GM11168 (cell line): Measurements from ENCODE around the gene CDK14.

Experiments used
- in situ Hi-C: fragments of 300-500 bp; cut with MboI; formaldehyde crosslinking; loops from one replicate; pipeline ENCODE4 v1.12.0; 2022; ENCODE audit warnings: low sequenced_read_pairs; ENCODE audit not compliant: unreplicated experiment

CDK14 gene

DNA sequence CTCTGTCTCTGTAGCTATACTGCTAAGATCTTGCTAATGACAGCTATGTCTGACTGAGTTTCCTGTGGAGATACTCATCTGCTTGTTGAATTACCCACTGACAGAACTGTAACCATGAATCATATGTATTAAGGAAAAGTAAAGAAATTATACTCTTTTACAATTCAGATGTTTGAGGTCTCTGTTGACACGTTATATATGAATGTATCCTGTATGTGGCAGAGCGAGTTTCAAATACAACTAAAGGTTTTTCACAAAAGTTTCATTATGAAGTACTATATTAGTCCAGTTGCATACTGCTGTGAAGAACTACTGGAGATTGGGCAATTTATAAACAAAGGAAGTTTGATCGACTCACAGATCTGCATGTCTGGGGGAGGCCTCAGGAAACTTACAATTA, 232.5 kb downstream of the CDK14 start:
- in situ Hi-C loops: no loop called here

DNA sequence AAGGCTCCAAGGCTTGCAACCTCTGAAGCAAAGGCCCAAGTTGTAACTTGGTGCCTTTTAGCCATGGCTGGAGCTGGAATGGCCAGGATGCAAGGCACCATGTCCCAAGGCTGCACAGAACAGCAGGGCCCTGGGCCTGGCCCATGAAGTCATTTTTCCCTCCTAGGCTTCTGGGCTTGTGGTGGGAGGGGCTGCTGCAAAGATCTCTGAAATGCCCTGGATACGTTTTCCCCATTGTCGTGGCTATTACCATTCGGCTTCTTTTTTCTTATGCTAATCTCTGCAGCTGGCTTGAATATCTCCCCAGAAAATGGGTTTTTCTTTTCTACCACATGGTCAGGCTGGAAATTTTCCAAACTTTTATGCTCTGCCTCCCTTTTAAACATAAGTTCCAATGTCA, 234.2 kb downstream of the CDK14 start:
- in situ Hi-C loops: no loop called here

DNA sequence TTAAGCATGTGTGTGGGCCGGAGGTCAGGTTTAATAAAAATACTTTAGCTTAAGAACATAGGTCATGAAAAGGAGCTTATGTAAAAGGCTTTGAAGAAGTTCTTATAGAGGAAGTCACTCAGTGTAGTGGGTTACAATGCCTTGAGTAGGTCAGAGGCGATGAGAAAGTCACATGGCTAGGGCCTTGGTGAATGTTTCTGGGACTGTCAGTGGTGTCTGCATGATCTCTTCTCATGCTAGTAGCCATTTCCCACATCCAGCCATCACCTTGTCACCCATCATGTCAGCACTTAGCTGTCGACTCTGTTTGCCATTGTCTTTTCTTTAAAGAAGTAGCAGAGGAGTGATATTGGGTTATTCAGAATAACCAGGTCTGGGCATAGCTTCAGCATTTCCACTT, 236.6 kb downstream of the CDK14 start:
- in situ Hi-C loops: no loop called here

GRCh38 chr7:90833443-90833842, 237.3 kb downstream of the CDK14 start:
- in situ Hi-C loops: no loop called here

- in situ Hi-C loops: no loop called here
These were observed 238.7 kb downstream of the CDK14 start for GRCh38 chr7:90834771-90835170.

- in situ Hi-C loops: no loop called here
These were observed 239.7 kb downstream of the CDK14 start for GRCh38 chr7:90835861-90836260.

- in situ Hi-C loops: no loop called here
These were observed 240.8 kb downstream of the CDK14 start for GRCh38 chr7:90836937-90837336.

GRCh38 chr7:90838799-90839198, 242.7 kb downstream of the CDK14 start:
- in situ Hi-C loops: no loop called here

DNA sequence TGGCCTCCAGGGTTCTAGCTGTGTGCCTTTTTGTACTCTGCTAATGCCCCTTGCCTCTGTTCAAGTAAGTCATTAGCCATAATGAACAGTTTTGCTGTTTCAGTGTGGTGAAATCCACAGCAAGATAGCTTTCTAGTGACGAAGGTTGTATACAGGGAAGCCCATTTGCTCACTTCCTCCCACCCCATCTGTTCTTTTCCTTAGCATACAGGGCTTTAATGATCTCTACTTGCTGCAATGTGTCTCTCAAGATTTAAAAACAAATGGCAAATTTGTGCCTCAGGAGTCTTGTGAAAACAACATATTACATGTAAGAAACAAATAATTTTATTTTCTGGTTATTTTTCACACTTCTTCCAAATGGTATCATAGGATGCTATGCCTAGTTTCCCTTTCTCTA, 243.2 kb downstream of the CDK14 start:
- in situ Hi-C loops: no loop called here

- in situ Hi-C loops: no loop called here
These were observed 243.7 kb downstream of the CDK14 start for GRCh38 chr7:90839727-90840291.

DNA sequence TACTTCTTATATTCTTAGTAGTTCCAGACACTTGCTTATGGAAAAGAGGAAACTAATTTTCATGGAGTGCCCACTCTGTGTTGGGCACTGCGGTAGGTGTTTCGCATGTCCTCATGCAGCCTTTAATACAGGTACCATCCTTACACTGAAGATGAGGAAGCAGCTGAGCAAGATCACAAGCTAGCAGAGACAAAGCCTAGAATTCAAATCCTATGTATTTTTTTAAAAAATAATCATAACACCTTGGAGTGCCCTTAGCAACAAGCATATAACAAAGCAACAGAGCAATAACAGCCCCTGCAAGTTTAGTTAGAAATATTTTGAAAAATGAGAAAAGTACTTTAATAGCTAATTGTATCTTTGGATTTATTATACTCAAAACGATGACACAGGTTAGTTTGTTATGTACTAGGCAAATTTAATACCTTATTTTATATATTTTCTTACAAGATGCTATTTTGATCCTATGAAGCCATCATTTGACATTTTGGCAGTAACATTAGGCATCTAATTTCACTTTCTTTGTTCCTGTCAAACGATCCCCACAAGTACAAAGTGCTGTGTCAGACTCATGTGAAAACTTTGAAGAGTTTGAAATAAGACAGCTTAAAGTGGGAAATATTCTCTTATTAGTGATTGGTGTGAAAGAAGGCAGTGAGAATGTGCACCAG, 245.8 kb downstream of the CDK14 start:
- in situ Hi-C loops: no loop called here

- in situ Hi-C loops: no loop called here
These were observed 246.3 kb downstream of the CDK14 start for GRCh38 chr7:90842430-90842788.

- in situ Hi-C loops: no loop called here
These were observed 247.4 kb downstream of the CDK14 start for GRCh38 chr7:90843472-90843871.

DNA sequence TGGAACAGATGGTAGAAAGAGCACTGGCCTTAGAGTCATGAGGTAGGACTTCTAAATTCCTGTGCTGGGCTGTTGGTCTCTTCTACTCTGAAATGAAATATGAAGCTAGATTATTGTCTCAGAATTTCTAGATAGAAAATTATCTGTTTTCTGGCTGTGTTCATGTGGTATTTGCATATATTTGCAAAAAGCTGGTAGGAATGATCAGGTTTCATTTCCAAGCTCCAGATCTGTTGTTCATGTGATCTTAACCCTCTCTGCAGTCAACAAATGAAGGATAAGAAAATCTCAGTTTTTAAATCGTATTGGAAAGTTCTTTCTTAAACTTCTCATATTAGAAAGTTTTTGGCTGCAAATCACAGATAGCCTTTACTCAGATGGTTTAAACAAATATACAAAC, 248.3 kb downstream of the CDK14 start:
- in situ Hi-C loops: no loop called here

- in situ Hi-C loops: no loop called here
These were observed 250.1 kb downstream of the CDK14 start for GRCh38 chr7:90846192-90846591.

DNA sequence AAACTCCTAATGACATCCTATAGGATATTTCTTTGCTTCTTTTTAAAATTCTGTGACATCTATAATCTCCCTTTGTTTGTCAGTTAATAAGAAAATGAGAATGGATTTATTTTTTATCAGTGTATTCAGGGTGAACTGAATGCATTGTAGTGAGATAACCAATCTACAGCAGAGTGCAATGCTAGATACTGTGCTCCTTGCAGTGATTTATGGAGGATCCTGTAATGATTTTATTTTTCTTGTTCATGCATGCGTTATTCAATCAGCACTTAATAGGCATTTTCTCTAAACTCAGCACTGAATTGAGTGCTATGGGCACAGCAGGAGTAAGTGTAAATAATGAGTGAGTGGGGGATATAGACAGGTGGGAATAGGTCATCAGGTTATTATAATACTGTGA, 253.9 kb downstream of the CDK14 start:
- in situ Hi-C loops: no loop called here

GRCh38 chr7:90850471-90850870, 254.3 kb downstream of the CDK14 start:
- in situ Hi-C loops: no loop called here

- in situ Hi-C loops: no loop called here
These were observed 257.1 kb downstream of the CDK14 start for GRCh38 chr7:90853205-90853604.

DNA sequence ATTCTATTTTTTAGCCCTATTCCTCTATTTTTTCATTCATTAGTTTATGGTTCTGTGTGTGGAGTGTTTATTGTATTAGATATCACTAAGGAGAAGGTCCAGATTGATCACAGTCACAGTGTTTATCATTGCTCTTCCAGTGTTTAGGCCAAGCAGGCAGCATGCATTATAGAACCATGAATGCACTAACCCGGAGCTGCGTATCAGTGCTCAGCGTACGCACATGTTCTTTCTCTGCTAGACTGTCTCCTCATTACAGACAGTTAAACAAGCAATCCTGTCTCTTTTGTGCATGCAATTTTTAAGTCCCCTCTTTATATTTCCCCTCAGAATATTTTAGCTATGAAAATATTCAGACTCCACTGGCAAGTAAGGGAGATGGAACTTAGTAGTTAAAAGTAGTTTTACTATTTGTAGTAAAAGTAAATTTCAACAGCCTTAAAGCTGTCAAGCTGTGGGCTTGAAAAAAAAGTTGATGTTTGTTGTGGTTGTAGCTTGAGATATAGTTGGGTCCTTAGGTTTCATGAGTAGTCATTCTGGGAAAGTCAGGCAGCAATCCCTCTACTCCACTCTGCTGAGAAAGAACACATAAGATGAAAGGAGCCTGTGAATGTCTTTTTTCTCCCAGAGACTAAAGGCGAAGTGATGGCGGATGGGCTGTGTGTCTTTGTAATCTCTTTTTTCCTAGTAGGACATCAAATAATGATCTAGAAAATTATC, 260.4 kb downstream of the CDK14 start:
- in situ Hi-C loops: no loop called here

DNA sequence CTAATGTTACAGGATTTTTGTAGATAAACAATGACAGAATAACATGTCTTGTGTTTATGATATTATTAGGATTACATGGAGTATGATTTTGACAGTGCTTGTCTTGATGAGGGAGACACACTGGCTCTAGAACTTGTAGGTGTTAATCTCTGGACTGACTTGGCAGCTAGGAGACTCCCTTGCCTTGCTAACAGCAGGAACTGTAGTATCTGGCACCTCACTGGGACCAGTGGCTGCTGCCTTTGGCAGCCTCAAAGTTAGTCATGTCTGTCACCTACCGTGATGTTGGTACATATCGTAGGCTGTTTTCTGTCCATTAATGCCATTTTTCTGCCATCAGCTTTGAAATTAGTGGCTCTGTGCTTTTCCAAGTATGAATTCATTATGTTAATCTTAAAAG, 261.5 kb downstream of the CDK14 start:
- in situ Hi-C loops: no loop called here

GRCh38 chr7:90858546-90858945, 262.4 kb downstream of the CDK14 start:
- in situ Hi-C loops: no loop called here

GRCh38 chr7:90859521-90859920, 263.4 kb downstream of the CDK14 start:
- in situ Hi-C loops: no loop called here
